H1 (cell line): ENCODE data around the gene PIGS. TPM values are rescaled to one million over a fixed set of nuclear protein-coding genes. Genes with fewer than 3 reads are reported as not detected.

Source experiments
- CTCF ChIA-PET: fragments of 300-600 bp; sonication (Branson Sonifier 250); formaldehyde crosslinking; loops from one replicate; lab custom pipeline; 2021; ENCODE audit not compliant: partially characterized antibody; lab: Charles Lee
- POLR2A ChIA-PET: fragments of 300-600 bp; sonication (Branson Sonifier 250); formaldehyde crosslinking; loops from one replicate; lab custom pipeline; 2021; ENCODE audit warnings: inconsistent platforms; ENCODE audit not compliant: partially characterized antibody; lab: Charles Lee
- DNase-seq, 2 experiments: peaks; one replicate each; pipeline versions ENCODE4 v3.0.0 to v3.0.0-alpha.2; 2010 to 2022; ENCODE audit warnings: low spot score in 2 of 2, low read depth in 1 of 2, mixed read lengths in 1 of 2
- FAIRE-seq: peaks from 2 replicates; lab custom pipeline; 2011; peaks lifted over from hg19 to GRCh38; lab: Jason Lieb, UNC
- H2AFZ ChIP-seq: 2 replicates; pipeline ENCODE4 v1.8.1; 2012; ENCODE audit warnings: low read length, inconsistent platforms
- H2AK5ac ChIP-seq: 2 replicates; pipeline ENCODE4 v1.6.1; 2013; ENCODE audit warnings: low read depth, low read length
- H2BK120ac ChIP-seq: replicated peaks from 2 replicates; pipeline ENCODE3; 2013; ENCODE audit warnings: low read depth, low read length, inconsistent platforms
- H2BK12ac ChIP-seq: 2 replicates; pipeline ENCODE4 v1.6.1; 2013; ENCODE audit warnings: low read depth, low read length
- H2BK15ac ChIP-seq: 2 replicates; pipeline ENCODE4 v1.6.1; 2013; ENCODE audit warnings: low read length
- H2BK20ac ChIP-seq: 2 replicates; pipeline ENCODE4 v1.6.1; 2013; ENCODE audit warnings: low read length
- H2BK5ac ChIP-seq: 2 replicates; pipeline ENCODE4 v1.6.1; 2013; ENCODE audit warnings: low read depth, low read length
- H3K14ac ChIP-seq: 2 replicates; pipeline ENCODE4 v1.6.1; 2013; ENCODE audit warnings: inconsistent platforms; ENCODE audit not compliant: insufficient read length
- H3K18ac ChIP-seq: 2 replicates; pipeline ENCODE4 v1.6.1; 2013; ENCODE audit warnings: low read length; ENCODE audit errors: extremely low read depth
- H3K23ac ChIP-seq: 2 replicates; pipeline ENCODE4 v1.6.1; 2013; ENCODE audit warnings: inconsistent platforms; ENCODE audit not compliant: insufficient read length
- H3K23me2 ChIP-seq: 2 replicates; pipeline ENCODE4 v1.6.1; 2013; ENCODE audit warnings: low read depth, low read length
- H3K27ac ChIP-seq: 2 replicates; pipeline ENCODE4 v1.6.1; 2011; ENCODE audit warnings: low read depth, low read length, inconsistent platforms
- H3K27me3 ChIP-seq, 4 experiments: replicated peaks in 1 of 4; 1 replicate in 1 of 4; 2 replicates in 3 of 4; pipeline versions ENCODE4 v1.6.1 to v1.8.1; 2011 to 2013; ENCODE audit warnings: low read length in 3 of 4, mild to moderate bottlenecking in 3 of 4, inconsistent platforms in 2 of 4, mixed read lengths in 2 of 4, moderate library complexity in 1 of 4; ENCODE audit not compliant: control insufficient read depth in 3 of 4, insufficient read depth in 3 of 4; ENCODE audit errors: extremely low read depth in 1 of 4
- H3K36me3 ChIP-seq, 4 experiments: 2 replicates each; pipeline versions ENCODE4 v1.6.1 to v1.8.1; 2011 to 2013; ENCODE audit warnings: mild to moderate bottlenecking in 4 of 4, low read length in 3 of 4, moderate library complexity in 2 of 4, control low read depth in 1 of 4, inconsistent platforms in 1 of 4; ENCODE audit not compliant: insufficient read depth in 4 of 4, control insufficient read depth in 2 of 4
- H3K4ac ChIP-seq: replicated peaks from 2 replicates; pipeline ENCODE3; 2013; ENCODE audit warnings: low read length, low read depth, mixed read lengths, inconsistent platforms; ENCODE audit not compliant: insufficient read length
- H3K4me1 ChIP-seq, 4 experiments: replicated peaks in 1 of 4; 1 replicate in 1 of 4; 2 replicates in 3 of 4; pipeline versions ENCODE4 v1.6.1 to v1.8.1; 2011 to 2013; ENCODE audit warnings: low read length in 3 of 4, inconsistent platforms in 2 of 4, mixed read lengths in 1 of 4; ENCODE audit not compliant: insufficient read depth in 4 of 4, control insufficient read depth in 3 of 4
- H3K4me2 ChIP-seq, 2 experiments: 2 replicates each; pipeline versions ENCODE4 v1.6.1 to v1.8.1; 2011 to 2013; ENCODE audit warnings: low read depth in 2 of 2, low read length in 2 of 2, control low read depth in 1 of 2, inconsistent platforms in 1 of 2, mild to moderate bottlenecking in 1 of 2; ENCODE audit not compliant: insufficient read depth in 1 of 2
- H3K4me3 ChIP-seq, 4 experiments: fragments of 200-600, 300-600 bp in 1 of 4; sonication (generic), shearing (Covaris generic), sonication (Bioruptor Twin) in 1 of 4; 2 replicates each; pipeline versions ENCODE4 v1.5.1 to v1.8.1; 2011 to 2016; ENCODE audit warnings: low read length in 4 of 4, low read depth in 3 of 4, control low read depth in 2 of 4, inconsistent platforms in 2 of 4, mild to moderate bottlenecking in 2 of 4, mixed read lengths in 1 of 4, moderate library complexity in 1 of 4; ENCODE audit not compliant: insufficient read depth in 2 of 4; ENCODE audit errors: extremely low read depth in 1 of 4
- H3K56ac ChIP-seq: replicated peaks from 2 replicates; pipeline ENCODE3; 2013; ENCODE audit warnings: low read depth, mild to moderate bottlenecking, mixed read lengths, low read length, inconsistent platforms; ENCODE audit not compliant: insufficient read length
- H3K79me1 ChIP-seq: 2 replicates; pipeline ENCODE4 v1.6.1; 2013; ENCODE audit warnings: low read depth, low read length, control low read depth
- H3K79me2 ChIP-seq, 2 experiments: 2 replicates each; pipeline versions ENCODE4 v1.6.1 to v1.8.1; 2012 to 2013; ENCODE audit warnings: low read length in 2 of 2, mild to moderate bottlenecking in 2 of 2, inconsistent platforms in 1 of 2; ENCODE audit not compliant: insufficient read depth in 2 of 2, control insufficient read depth in 1 of 2
- H3K9ac ChIP-seq, 4 experiments: replicated peaks in 1 of 4; 1 replicate in 1 of 4; 2 replicates in 3 of 4; pipeline versions ENCODE4 v1.6.1 to v1.8.1; 2011 to 2013; ENCODE audit warnings: low read depth in 3 of 4, low read length in 3 of 4, control low read depth in 2 of 4, mild to moderate bottlenecking in 2 of 4, moderate library complexity in 2 of 4, inconsistent platforms in 1 of 4; ENCODE audit errors: extremely low read depth in 1 of 4
- H3K9me3 ChIP-seq, 2 experiments: 2 replicates each; pipeline versions ENCODE4 v1.6.1 to v1.8.1; 2012 to 2013; ENCODE audit warnings: mild to moderate bottlenecking in 2 of 2, moderate library complexity in 2 of 2, control low read depth in 1 of 2, inconsistent platforms in 1 of 2, low read depth in 1 of 2, low read length in 1 of 2, mixed read lengths in 1 of 2; ENCODE audit not compliant: insufficient read depth in 2 of 2
- H4K20me1 ChIP-seq, 2 experiments: replicated peaks in 1 of 2; 2 replicates each; pipeline versions ENCODE3 to v1.8.1; 2011 to 2013; ENCODE audit warnings: inconsistent platforms in 2 of 2, low read length in 2 of 2, mild to moderate bottlenecking in 1 of 2; ENCODE audit not compliant: insufficient read depth in 2 of 2, control insufficient read depth in 1 of 2
- H4K5ac ChIP-seq: 2 replicates; pipeline ENCODE4 v1.6.1; 2013; ENCODE audit warnings: low read length, low read depth, mixed read lengths, inconsistent platforms; ENCODE audit not compliant: insufficient read length
- H4K8ac ChIP-seq: 2 replicates; pipeline ENCODE4 v1.8.0; 2013; ENCODE audit warnings: mild to moderate bottlenecking, moderate library complexity, low read length, inconsistent platforms; ENCODE audit not compliant: insufficient read depth; ENCODE audit errors: extremely low read depth
- H4K91ac ChIP-seq: replicated peaks from 2 replicates; pipeline ENCODE3; 2013; ENCODE audit warnings: low read length, mixed read lengths, inconsistent platforms; ENCODE audit not compliant: insufficient read length
- BRCA1 ChIP-seq: IDR thresholded peaks from 2 replicates; pipeline ENCODE4 v1.6.1; 2012; ENCODE audit warnings: low read depth, low read length, improper control_type of control experiment
- CTBP2 ChIP-seq: IDR thresholded peaks from 2 replicates; pipeline ENCODE4 v1.7.0; 2011; ENCODE audit warnings: borderline replicate concordance, mild to moderate bottlenecking, moderate library complexity, mixed read lengths, low read length; ENCODE audit not compliant: insufficient read depth, insufficient read length
- RFX5 ChIP-seq: IDR thresholded peaks from 2 replicates; pipeline ENCODE4 v1.6.1; 2011; ENCODE audit warnings: low read depth, low read length, improper control_type of control experiment, borderline replicate concordance
- WGBS, 2 experiments: shearing (Covaris generic) in 1 of 2; methylation state at CpG; one replicate each; pipeline versions ENCODE4 v1.1.6 to v1.1.7; 2013 to 2015; ENCODE audit warnings: low lambda C conversion rate in 2 of 2, mixed read lengths in 2 of 2, inconsistent platforms in 1 of 2, low coverage in 1 of 2, missing lambda C conversion rate in 1 of 2; ENCODE audit not compliant: insufficient replicate concordance in 2 of 2, insufficient coverage in 1 of 2, insufficient read length in 1 of 2; ENCODE audit errors: extremely low coverage in 1 of 2, missing lambda C conversion rate in 1 of 2; 5-methylcytosine and 5-hydroxymethylcytosine counted together
- polyA plus RNA-seq, 7 experiments: library from polyadenylated mRNA; depleted of rRNA in 3 of 7; stranded (reverse) in 5 of 7; unstranded in 2 of 7; fragments of >200 nt in 5 of 7; fragments of 200-250 nt in 2 of 7; gene quantifications; 1 replicate in 5 of 7; 2 replicates in 1 of 7; 4 replicates in 1 of 7; pipeline versions ENCODE4 v1.2.1 to v1.2.3, GENCODE V29; 2011 to 2013; ENCODE audit warnings: missing spikeins in 2 of 7, mixed read lengths in 2 of 7
- total RNA-seq: library from RNA; stranded (reverse); fragmentation: NEBNext Ultra II Directional; extraction: Animal tissue kit (Norgen Biotek cat#: 25700); gene quantifications from 2 replicates; pipeline ENCODE4 v1.2.1, GENCODE V29; 2021
- TF ChIP-seq, protein P1 (sequence below), 3 experiments: IDR thresholded peaks; 1 replicate in 2 of 3; 2 replicates in 1 of 3; pipeline versions ENCODE4 v1.5.1 to v1.6.1; 2011; ENCODE audit warnings: low read length in 3 of 3, mild to moderate bottlenecking in 3 of 3, inconsistent platforms in 2 of 3, low read depth in 1 of 3, moderate library complexity in 1 of 3; ENCODE audit not compliant: insufficient read depth in 1 of 3; ENCODE audit errors: control extremely low read depth in 1 of 3

The PIGS gene
- total and polyA plus RNA-seq, 2 of the 8 experiments (the other 6 are each of a cell fraction or from before 2014, with no cell fraction given) = 44.3 to 50.6 TPM

GRCh38 chr17:28513476-28513875 lies 57.8 kb downstream of the PIGS start:
- Histone ChIP-seq H3K9me3 (no peaks in the 10 kb centered on the region), H2BK120ac (no peak overlapping the region), H3K4me3 (no peak overlapping the region), H3K79me1 (no peaks in the 10 kb centered on the region), H2AFZ (no peak overlapping the region), H3K79me2 (no peaks in the 10 kb centered on the region), H2BK12ac (no peak overlapping the region), H3K23ac (no peak overlapping the region), H3K27ac (no peak overlapping the region), H3K23me2 (peaks cover 2% of the 10 kb centered on the region; the same call in 1 of the 2 replicates), H3K14ac (no peak overlapping the region), H3K4ac (no peak overlapping the region), H3K9ac (no peak overlapping the region), H3K27me3 (peaks cover 0 to 8% (median 0%) of the 10 kb centered on the region in 4 experiments; a peak in 1 of 7 replicates), H2BK20ac (no peak overlapping the region), H4K91ac (no peak overlapping the region), H2BK5ac (no peak overlapping the region), H4K8ac (no peak overlapping the region), H3K4me2 (no peak overlapping the region), H3K56ac (no peak overlapping the region), H3K36me3 (no peaks in the 10 kb centered on the region), H4K20me1 (no peaks in the 10 kb centered on the region), H2BK15ac (no peak overlapping the region), H3K4me1 (peaks cover 0 to 2% (median under 1%) of the 10 kb centered on the region in 4 experiments; a peak in 2 of 7 replicates), H3K18ac (no peak overlapping the region), H2AK5ac (no peak overlapping the region), H4K5ac (no peak overlapping the region)
- POLR2A ChIA-PET = interaction anchor here (0.7 to 1.7 kb wide), 2 partner anchors 14 to 15 kb away, joined by 3 to 4 read pairs; no protein-coding TSS in a partner anchor
- TF ChIP-seq BRCA1 (no peak), RFX5 (no peak), CTBP2 (no peak)
- TF ChIP-seq, protein P1, sequence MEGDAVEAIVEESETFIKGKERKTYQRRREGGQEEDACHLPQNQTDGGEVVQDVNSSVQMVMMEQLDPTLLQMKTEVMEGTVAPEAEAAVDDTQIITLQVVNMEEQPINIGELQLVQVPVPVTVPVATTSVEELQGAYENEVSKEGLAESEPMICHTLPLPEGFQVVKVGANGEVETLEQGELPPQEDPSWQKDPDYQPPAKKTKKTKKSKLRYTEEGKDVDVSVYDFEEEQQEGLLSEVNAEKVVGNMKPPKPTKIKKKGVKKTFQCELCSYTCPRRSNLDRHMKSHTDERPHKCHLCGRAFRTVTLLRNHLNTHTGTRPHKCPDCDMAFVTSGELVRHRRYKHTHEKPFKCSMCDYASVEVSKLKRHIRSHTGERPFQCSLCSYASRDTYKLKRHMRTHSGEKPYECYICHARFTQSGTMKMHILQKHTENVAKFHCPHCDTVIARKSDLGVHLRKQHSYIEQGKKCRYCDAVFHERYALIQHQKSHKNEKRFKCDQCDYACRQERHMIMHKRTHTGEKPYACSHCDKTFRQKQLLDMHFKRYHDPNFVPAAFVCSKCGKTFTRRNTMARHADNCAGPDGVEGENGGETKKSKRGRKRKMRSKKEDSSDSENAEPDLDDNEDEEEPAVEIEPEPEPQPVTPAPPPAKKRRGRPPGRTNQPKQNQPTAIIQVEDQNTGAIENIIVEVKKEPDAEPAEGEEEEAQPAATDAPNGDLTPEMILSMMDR (IDR thresholded peaks at IDR 0.05; ENCODE audit: control extremely low read depth in 1 of 3, insufficient read depth in 1 of 3, low read depth in 1 of 3, low read length in 3 of 3) = no peak
- CTCF ChIA-PET = interaction anchor here (0.6 to 21.4 kb wide), 4 partner anchors 10 to 30 kb away, joined by 3 to 547 read pairs (median 5); no protein-coding TSS in a partner anchor
- no peak for DNase-seq
- 81% methylated on average over 7 of the region's 7 CpGs; no CpG with 5 or more reads in 1 of the 2 experiments for WGBS, 2 experiments
- no peak for FAIRE-seq
